GM12864 (cell line): ENCODE results near the gene NOD1.

Experiments used
- DNase-seq: peaks from one replicate; pipeline ENCODE4 v3.0.0-alpha.2; 2011; ENCODE audit warnings: low read depth
- H3K4me3 ChIP-seq: 2 replicates; pipeline ENCODE4 v1.5.1; 2011; ENCODE audit warnings: mild to moderate bottlenecking, low read depth, low read length, control low read depth
- CTCF ChIP-seq: IDR thresholded peaks from 2 replicates; pipeline ENCODE4 v1.5.1; 2011; ENCODE audit warnings: low read depth, mild to moderate bottlenecking, moderate library complexity, low read length, control low read depth, inconsistent platforms; ENCODE audit errors: missing control alignments

NOD1 gene

DNA sequence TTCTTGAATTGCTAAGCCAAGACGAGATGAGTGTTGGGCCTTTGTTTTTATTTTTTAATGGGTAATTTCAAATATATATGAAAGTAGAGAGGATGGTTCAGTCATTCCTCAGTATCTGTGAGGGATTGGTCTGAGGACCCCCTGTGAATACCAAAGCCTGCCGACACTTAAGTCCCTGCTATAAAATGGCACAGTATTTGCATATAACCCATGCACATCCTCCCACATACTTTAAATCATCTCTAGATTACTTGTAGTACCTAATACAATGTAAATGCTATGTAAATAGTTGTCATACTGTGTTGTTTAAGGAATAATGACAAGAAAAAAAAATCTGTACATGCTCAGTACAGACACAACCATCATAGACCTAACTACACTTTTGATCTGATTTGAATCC is 73.4 kb downstream of the NOD1 start:
- no peak for DNase-seq
- TF ChIP-seq CTCF = no peak
- H3K4me3 ChIP-seq = no peak overlapping the region

DNA sequence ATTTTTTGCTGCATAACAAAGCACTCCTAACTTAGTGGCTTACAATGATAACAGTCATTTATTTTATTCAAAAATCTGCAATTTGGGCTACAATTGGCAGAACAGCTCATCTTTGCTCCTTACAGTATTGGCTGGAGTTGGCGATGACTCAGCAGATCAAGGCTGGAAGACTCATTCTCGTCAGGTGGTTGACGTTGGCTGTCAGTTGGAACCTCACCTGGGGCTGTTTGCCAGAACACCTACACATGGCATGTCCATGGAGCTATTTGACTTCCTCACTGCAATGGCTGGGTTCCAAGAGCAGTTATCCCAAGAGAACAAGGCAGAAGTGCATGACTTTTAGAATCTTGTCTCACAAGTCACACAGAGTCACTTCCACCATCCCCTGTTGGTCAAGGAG is 75.1 kb downstream of the NOD1 start:
- no peak for TF ChIP-seq CTCF
- no peak overlapping the region for H3K4me3 ChIP-seq
- DNase-seq = no peak

GRCh38 chr7:30396389-30396788 is 82.2 kb downstream of the NOD1 start:
- no peak for DNase-seq
- no peak for TF ChIP-seq CTCF
- H3K4me3 ChIP-seq = no peak overlapping the region

- TF ChIP-seq CTCF = no peak
- DNase-seq = no peak
- no peak overlapping the region for H3K4me3 ChIP-seq
These were observed 82.9 kb downstream of the NOD1 start for GRCh38 chr7:30395676-30396075.

- no peak overlapping the region for H3K4me3 ChIP-seq
- no peak for DNase-seq
- no peak for TF ChIP-seq CTCF
These were observed 86.8 kb downstream of the NOD1 start for GRCh38 chr7:30391806-30392205.

- no peak for DNase-seq
- TF ChIP-seq CTCF = no peak
- no peak overlapping the region for H3K4me3 ChIP-seq
These were observed 87.6 kb downstream of the NOD1 start for GRCh38 chr7:30390736-30391636.

GRCh38 chr7:30389791-30390190 is 88.8 kb downstream of the NOD1 start:
- no peak overlapping the region for H3K4me3 ChIP-seq
- no peak for TF ChIP-seq CTCF
- no peak for DNase-seq
